Measurements from ENCODE around the gene YIPF2.

Gene YIPF2

GRCh38 chr19:10874024-10874423 is 54.4 kb downstream of the YIPF2 start:
- no peak for DNase-seq

GRCh38 chr19:10872546-10873107 is 55.8 kb downstream of the YIPF2 start:
- peak in 1 of 14 donors; percentile 12 for DNase-seq

All from C1 segment of cervical spinal cord (tissue), 14 donors.